Measurements from ENCODE around the gene ARPC2. TPM values are rescaled to one million over a fixed set of nuclear protein-coding genes. Genes with fewer than 3 reads are reported as not detected.
A peak's percentile ranks its signal among the peaks of the same experiment; 100 is the strongest.

Gene ARPC2
- total RNA-seq, 1 donor from 2014 or later, result 458 TPM

GRCh38 chr2:218216336-218216673 lies 684 bp upstream of the ARPC2 start:
- H3K4me3 ChIP-seq (ENCODE audit: low read depth, low read length), result peak overlapping the region; percentile 74
- no peak for DNase-seq (ENCODE audit: low read depth)
- TF ChIP-seq, protein P1, sequence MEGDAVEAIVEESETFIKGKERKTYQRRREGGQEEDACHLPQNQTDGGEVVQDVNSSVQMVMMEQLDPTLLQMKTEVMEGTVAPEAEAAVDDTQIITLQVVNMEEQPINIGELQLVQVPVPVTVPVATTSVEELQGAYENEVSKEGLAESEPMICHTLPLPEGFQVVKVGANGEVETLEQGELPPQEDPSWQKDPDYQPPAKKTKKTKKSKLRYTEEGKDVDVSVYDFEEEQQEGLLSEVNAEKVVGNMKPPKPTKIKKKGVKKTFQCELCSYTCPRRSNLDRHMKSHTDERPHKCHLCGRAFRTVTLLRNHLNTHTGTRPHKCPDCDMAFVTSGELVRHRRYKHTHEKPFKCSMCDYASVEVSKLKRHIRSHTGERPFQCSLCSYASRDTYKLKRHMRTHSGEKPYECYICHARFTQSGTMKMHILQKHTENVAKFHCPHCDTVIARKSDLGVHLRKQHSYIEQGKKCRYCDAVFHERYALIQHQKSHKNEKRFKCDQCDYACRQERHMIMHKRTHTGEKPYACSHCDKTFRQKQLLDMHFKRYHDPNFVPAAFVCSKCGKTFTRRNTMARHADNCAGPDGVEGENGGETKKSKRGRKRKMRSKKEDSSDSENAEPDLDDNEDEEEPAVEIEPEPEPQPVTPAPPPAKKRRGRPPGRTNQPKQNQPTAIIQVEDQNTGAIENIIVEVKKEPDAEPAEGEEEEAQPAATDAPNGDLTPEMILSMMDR (conservative IDR thresholded peaks at IDR 0.05; ENCODE audit: low read depth, low read length), result no peak

- no peak for DNase-seq (ENCODE audit: low read depth)
- H3K4me3 ChIP-seq (ENCODE audit: low read depth, low read length), result peak overlapping the region; percentile 74
- TF ChIP-seq, protein P1 (conservative IDR thresholded peaks at IDR 0.05; ENCODE audit: low read depth, low read length), result no peak
Measured at GRCh38 chr2:218217360-218218267, 625 bp downstream of the ARPC2 start.

DNA sequence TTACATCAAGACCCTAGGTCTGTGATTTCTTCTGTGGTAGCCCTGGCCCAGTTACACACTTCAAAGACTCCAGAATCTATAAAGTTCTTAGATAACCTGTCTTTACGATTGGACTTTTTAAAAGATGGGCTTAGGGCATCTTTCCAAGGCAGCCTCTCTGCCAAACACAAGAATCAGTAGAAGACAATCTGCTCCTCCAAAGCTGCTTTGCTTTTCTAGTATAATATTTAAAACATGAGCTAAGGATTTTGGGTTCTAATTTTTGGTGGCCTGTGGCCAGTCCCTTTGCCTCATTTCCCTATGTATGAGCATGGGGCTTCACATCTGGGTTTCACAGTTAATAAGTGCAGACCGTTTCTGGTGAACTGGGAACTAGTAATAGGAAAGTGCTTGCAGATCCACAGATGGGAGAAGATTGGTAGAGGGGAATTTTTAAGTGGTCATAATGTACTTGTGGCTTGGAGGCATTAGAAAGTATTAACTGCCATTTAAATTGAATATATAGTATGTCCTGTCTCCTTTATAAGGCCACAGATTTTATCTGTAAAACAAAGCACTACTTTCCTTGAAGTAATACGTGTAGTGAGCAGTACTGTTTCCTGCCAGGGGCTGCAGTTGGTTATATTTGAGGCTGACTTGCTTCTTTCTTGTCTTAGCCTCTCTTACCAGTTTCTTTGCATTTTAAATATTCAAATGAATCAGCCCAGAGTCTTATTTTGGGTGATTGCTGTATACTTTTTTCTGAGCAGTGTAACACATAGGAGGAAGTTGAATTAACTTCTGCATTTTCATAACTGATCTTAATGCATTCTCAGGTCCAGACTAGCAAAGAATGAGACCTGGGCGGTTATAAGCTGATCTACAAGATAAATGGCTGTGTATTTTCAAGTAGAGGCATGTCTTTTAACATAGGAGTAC lies 1.5 kb downstream of the ARPC2 start:
- TF ChIP-seq, protein P1 (conservative IDR thresholded peaks at IDR 0.05; ENCODE audit: low read depth, low read length), result no peak
- no peak for DNase-seq (ENCODE audit: low read depth)
- H3K4me3 ChIP-seq (ENCODE audit: low read depth, low read length), result peak overlapping the region; percentile 74

DNA sequence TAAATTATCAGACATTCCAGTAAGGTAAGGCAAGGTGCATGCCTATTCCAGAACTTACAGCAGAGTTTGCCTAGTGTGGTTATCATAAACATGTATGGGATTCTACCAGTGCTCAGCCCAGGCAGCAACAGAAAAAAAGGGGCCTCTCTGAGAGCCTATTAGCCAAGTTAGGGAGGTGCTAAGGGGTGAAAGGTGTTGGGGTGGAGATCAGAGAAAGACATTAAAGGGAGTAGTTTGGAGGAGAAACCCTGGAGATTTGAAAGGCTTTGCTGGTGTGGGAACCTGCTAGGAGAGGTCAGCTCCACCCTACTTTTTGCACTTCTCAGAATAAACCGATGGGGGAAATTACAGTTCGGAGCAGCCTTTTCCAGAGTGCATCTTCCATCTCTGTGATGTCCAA lies 2.9 kb downstream of the ARPC2 start:
- TF ChIP-seq, protein P1 (conservative IDR thresholded peaks at IDR 0.05; ENCODE audit: low read depth, low read length), result no peak
- DNase-seq (ENCODE audit: low read depth), result no peak
- no peak overlapping the region for H3K4me3 ChIP-seq (ENCODE audit: low read depth, low read length)

DNA sequence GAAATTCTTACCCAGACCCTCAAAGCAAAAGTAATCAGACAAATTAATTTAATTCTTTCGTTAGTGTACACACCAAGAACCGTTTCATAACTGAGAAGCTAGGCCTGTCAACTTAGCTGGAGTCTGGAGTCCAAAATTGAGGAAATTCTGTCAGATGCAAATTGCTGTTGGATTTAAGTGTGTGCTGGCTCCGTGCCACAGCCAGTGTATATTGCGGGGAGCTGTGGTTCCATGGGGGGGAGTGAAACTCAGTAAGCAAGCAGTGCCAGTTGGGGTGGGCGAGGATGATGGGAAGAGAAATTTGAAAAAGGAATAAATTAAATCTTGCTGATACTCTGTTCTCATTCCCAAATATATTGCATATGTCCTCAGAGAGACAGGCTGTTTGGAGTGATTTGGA lies 4.0 kb downstream of the ARPC2 start:
- no peak overlapping the region for H3K4me3 ChIP-seq (ENCODE audit: low read depth, low read length)
- no peak for DNase-seq (ENCODE audit: low read depth)
- TF ChIP-seq, protein P1 (conservative IDR thresholded peaks at IDR 0.05; ENCODE audit: low read depth, low read length), result no peak

GRCh38 chr2:218223046-218223445 lies 6.1 kb downstream of the ARPC2 start:
- no peak for DNase-seq (ENCODE audit: low read depth)
- H3K4me3 ChIP-seq (ENCODE audit: low read depth, low read length), result no peak overlapping the region
- TF ChIP-seq, protein P1 (conservative IDR thresholded peaks at IDR 0.05; ENCODE audit: low read depth, low read length), result no peak

All from epithelial cell of proximal tubule (primary cell).